Measurements from ENCODE around the gene LIMS1.
"Not testable (repeated sequence)": the region's sequence is repeated elsewhere in the genome, so short reads cannot be mapped to it uniquely, and the experiment has no call there.

Gene LIMS1

GRCh38 chr2:108635630-108636354 lies 101.5 kb downstream of the LIMS1 start:
- peak; percentile 66 to 70 for DNase-seq

GRCh38 chr2:108637304-108637669 lies 103.0 kb downstream of the LIMS1 start:
- no peak for DNase-seq

- DNase-seq = no peak
Observed at GRCh38 chr2:108640731-108641130, 106.5 kb downstream of the LIMS1 start.

GRCh38 chr2:108641756-108642155 lies 107.5 kb downstream of the LIMS1 start:
- DNase-seq = no peak

GRCh38 chr2:108643261-108643849 lies 109.1 kb downstream of the LIMS1 start:
- no peak for DNase-seq

GRCh38 chr2:108643862-108644261 lies 109.6 kb downstream of the LIMS1 start:
- DNase-seq = not testable (repeated sequence)

- DNase-seq = not testable (repeated sequence)
Observed at GRCh38 chr2:108644446-108644845, 110.2 kb downstream of the LIMS1 start.

- DNase-seq = not testable (repeated sequence)
Observed at GRCh38 chr2:108648796-108649195, 114.5 kb downstream of the LIMS1 start.

- not testable (repeated sequence) for DNase-seq
Observed at GRCh38 chr2:108650465-108650864, 116.2 kb downstream of the LIMS1 start.

- not testable (repeated sequence) for DNase-seq
Observed at GRCh38 chr2:108651468-108651867, 117.2 kb downstream of the LIMS1 start.

- not testable (repeated sequence) for DNase-seq
Observed at GRCh38 chr2:108652187-108652931, 118.1 kb downstream of the LIMS1 start.

GRCh38 chr2:108653425-108653824 lies 119.2 kb downstream of the LIMS1 start:
- not testable (repeated sequence) for DNase-seq

- DNase-seq = not testable (repeated sequence)
Observed at GRCh38 chr2:108653849-108654248, 119.6 kb downstream of the LIMS1 start.

- DNase-seq = not testable (repeated sequence)
Observed at GRCh38 chr2:108654521-108655125, 120.4 kb downstream of the LIMS1 start.

- DNase-seq = not testable (repeated sequence)
Observed at GRCh38 chr2:108655270-108655669, 121.0 kb downstream of the LIMS1 start.

- not testable (repeated sequence) for DNase-seq
Observed at GRCh38 chr2:108656282-108656681, 122.0 kb downstream of the LIMS1 start.

GRCh38 chr2:108657517-108657916 lies 123.2 kb downstream of the LIMS1 start:
- DNase-seq = not testable (repeated sequence)

GRCh38 chr2:108658553-108658952 lies 124.3 kb downstream of the LIMS1 start:
- not testable (repeated sequence) for DNase-seq

- DNase-seq = not testable (repeated sequence)
Observed at GRCh38 chr2:108661493-108661892, 127.2 kb downstream of the LIMS1 start.

- not testable (repeated sequence) for DNase-seq
Observed at GRCh38 chr2:108662207-108662612, 127.9 kb downstream of the LIMS1 start.

- not testable (repeated sequence) for DNase-seq
Observed at GRCh38 chr2:108663346-108663745, 129.1 kb downstream of the LIMS1 start.

- not testable (repeated sequence) for DNase-seq
Observed at GRCh38 chr2:108664089-108664488, 129.8 kb downstream of the LIMS1 start.

GRCh38 chr2:108664979-108665378 lies 130.7 kb downstream of the LIMS1 start:
- not testable (repeated sequence) for DNase-seq
